HCT116 (cell line): Measurements from ENCODE around the gene KLHL17. TPM values are rescaled to one million over a fixed set of nuclear protein-coding genes. Genes with fewer than 3 reads are reported as not detected.

Experiments
- ATAC-seq: fragments of 200-7000 bp; cut with Tn5 transposase; 2 replicates; pipeline ENCODE4 v1.9.1; 2020; ENCODE audit warnings: mild to moderate bottlenecking, moderate library complexity
- BruUV-seq: library from RNA; stranded (reverse); fragments of 400-500 nt; replicated peaks from 2 replicates; lab custom pipeline; 2021; lab: Mats Ljungman, UMichigan
- CTCF ChIA-PET: fragments of 300-600 bp; sonication (Branson Sonifier 250); formaldehyde crosslinking; loops from one replicate; lab custom pipeline; 2021; ENCODE audit warnings: antibody characterized with exemption; lab: Charles Lee
- POLR2A ChIA-PET: fragments of 300-600, 350-600 bp; sonication (Branson Sonifier 250); formaldehyde crosslinking; loops from one replicate; lab custom pipeline; 2021; ENCODE audit warnings: antibody characterized with exemption; lab: Charles Lee
- RAD21 ChIA-PET, 2 experiments: fragments of 300-600 bp; sonication (Branson Sonifier 250); formaldehyde crosslinking; loops; one replicate each; lab custom pipeline; 2023; ENCODE audit warnings: low total read pairs in 2 of 2; ENCODE audit not compliant: uncharacterized antibody in 2 of 2, unreplicated experiment in 2 of 2, low non-redundant PET in 1 of 2; lab: Charles Lee
- DNase-seq: peaks from one replicate; pipeline ENCODE4 v3.0.0-alpha.2; 2010; ENCODE audit warnings: low read depth, low spot score
- H2AFZ ChIP-seq: fragments of 200-600 bp; shearing (Covaris generic), sonication (generic); 2 replicates; pipeline ENCODE4 v1.6.1; 2017; ENCODE audit warnings: low read depth, mixed run types, mixed read lengths, antibody characterized with exemption, low read length; ENCODE audit not compliant: poor library complexity, severe bottlenecking
- H3K27ac ChIP-seq: 2 replicates; pipeline ENCODE4 v1.5.1; 2012; ENCODE audit warnings: low read depth, low read length
- H3K27me3 ChIP-seq: fragments of 200-600 bp; sonication (generic); 2 replicates; pipeline ENCODE4 v1.6.1; 2016; ENCODE audit warnings: mixed run types, low read length, mixed read lengths; ENCODE audit not compliant: insufficient read depth
- H3K36me3 ChIP-seq, 2 experiments: fragments of 200-500 bp in 1 of 2; fragments of 200-600 bp in 1 of 2; sonication (Bioruptor generic) in 1 of 2; sonication (generic) in 1 of 2; 2 replicates each; pipeline versions ENCODE4 v1.5.1 to v1.6.1; 2014 to 2016; ENCODE audit warnings: low read length in 2 of 2, inconsistent platforms in 1 of 2, mixed read lengths in 1 of 2, mixed run types in 1 of 2; ENCODE audit not compliant: insufficient read depth in 2 of 2, control insufficient read depth in 1 of 2
- H3K4me1 ChIP-seq, 2 experiments: fragments of 200-600 bp in 1 of 2; sonication (generic) in 1 of 2; 2 replicates each; pipeline versions ENCODE4 v1.5.1 to v1.6.1; 2012 to 2017; ENCODE audit warnings: low read length in 2 of 2, inconsistent platforms in 1 of 2, mild to moderate bottlenecking in 1 of 2, mixed read lengths in 1 of 2, mixed run types in 1 of 2, moderate library complexity in 1 of 2; ENCODE audit not compliant: insufficient read depth in 2 of 2, control insufficient read depth in 1 of 2
- H3K4me2 ChIP-seq: fragments of 200-600 bp; sonication (generic); 2 replicates; pipeline ENCODE4 v1.6.1; 2017; ENCODE audit warnings: mixed run types, low read length, mixed read lengths
- H3K4me3 ChIP-seq, 2 experiments: fragments of 200-600 bp in 1 of 2; sonication (generic) in 1 of 2; replicated peaks in 1 of 2; 2 replicates each; pipeline ENCODE4 v1.5.1; 2011 to 2016; ENCODE audit warnings: low read length in 2 of 2, control low read depth in 1 of 2, low read depth in 1 of 2, mild to moderate bottlenecking in 1 of 2, mixed read lengths in 1 of 2, mixed run types in 1 of 2
- H3K79me2 ChIP-seq: fragments of 200-600 bp; sonication (generic); 2 replicates; pipeline ENCODE4 v1.6.1; 2017; ENCODE audit warnings: mild to moderate bottlenecking, mixed run types, low read length, moderate library complexity, mixed read lengths; ENCODE audit not compliant: insufficient read depth
- H3K9ac ChIP-seq: fragments of 200-600 bp; sonication (generic); 2 replicates; pipeline ENCODE4 v1.6.1; 2016; ENCODE audit warnings: low read length, mixed read lengths
- H3K9me2 ChIP-seq: fragments of 200-600 bp; sonication (generic), shearing (Covaris generic); 2 replicates; pipeline ENCODE4 v1.6.1; 2017; ENCODE audit warnings: mixed run types, mild to moderate bottlenecking, moderate library complexity; ENCODE audit not compliant: insufficient read depth
- H3K9me3 ChIP-seq, 2 experiments: fragments of 200-500 bp in 1 of 2; fragments of 200-600 bp in 1 of 2; sonication (Bioruptor generic) in 1 of 2; sonication (generic) in 1 of 2; 2 replicates each; pipeline ENCODE4 v1.6.1; 2014 to 2017; ENCODE audit warnings: low read length in 2 of 2, mixed read lengths in 2 of 2, inconsistent platforms in 1 of 2, low read depth in 1 of 2, mild to moderate bottlenecking in 1 of 2, mixed run types in 1 of 2, moderate library complexity in 1 of 2; ENCODE audit not compliant: control insufficient read depth in 1 of 2, insufficient read depth in 1 of 2
- H4K20me1 ChIP-seq: fragments of 200-600 bp; sonication (generic), shearing (Covaris generic); 2 replicates; pipeline ENCODE4 v1.6.1; 2017; ENCODE audit warnings: mixed run types, mild to moderate bottlenecking, moderate library complexity; ENCODE audit not compliant: insufficient read depth
- CEBPB ChIP-seq: IDR thresholded peaks from 2 replicates; pipeline ENCODE4 v1.6.1; 2012; ENCODE audit warnings: low read depth
- CTCF ChIP-seq, 3 experiments: fragments of 200-600 bp in 1 of 3; sonication (generic) in 1 of 3; IDR thresholded peaks in 2 of 3; conservative IDR thresholded peaks in 1 of 3; 2 replicates each; pipeline ENCODE4 v1.5.1; 2012 to 2017; ENCODE audit warnings: low read depth in 2 of 3, low read length in 2 of 3, antibody characterized with exemption in 1 of 3, borderline replicate concordance in 1 of 3, control low read depth in 1 of 3, mild to moderate bottlenecking in 1 of 3, mixed read lengths in 1 of 3, mixed run types in 1 of 3, moderate library complexity in 1 of 3; ENCODE audit not compliant: insufficient read depth in 1 of 3
- EGR1 ChIP-seq: IDR thresholded peaks from 2 replicates; pipeline ENCODE4 v1.6.1; 2012; ENCODE audit warnings: low read depth
- FOSL1 ChIP-seq: IDR thresholded peaks from 2 replicates; pipeline ENCODE4 v1.6.1; 2012; ENCODE audit warnings: low read depth
- MAX ChIP-seq: IDR thresholded peaks from 2 replicates; pipeline ENCODE4 v1.6.1; 2012
- POLR2A ChIP-seq: IDR thresholded peaks from 2 replicates; pipeline ENCODE4 v1.7.0; 2011; ENCODE audit warnings: borderline replicate concordance; ENCODE audit not compliant: insufficient read depth, insufficient read length; ENCODE audit errors: extremely low read depth
- POLR2AphosphoS5 ChIP-seq: IDR thresholded peaks from 2 replicates; pipeline ENCODE4 v1.6.1; 2011; ENCODE audit warnings: mild to moderate bottlenecking, low read depth, low read length, moderate library complexity
- SRF ChIP-seq: IDR thresholded peaks from 2 replicates; pipeline ENCODE4 v1.6.1; 2012; ENCODE audit warnings: low read depth
- TCF7L2 ChIP-seq: IDR thresholded peaks from 2 replicates; pipeline ENCODE4 v1.7.0; 2011; ENCODE audit warnings: borderline replicate concordance, inconsistent platforms; ENCODE audit not compliant: insufficient read depth, insufficient read length; ENCODE audit errors: extremely low read depth
- YY1 ChIP-seq: IDR thresholded peaks from 2 replicates; pipeline ENCODE4 v1.6.1; 2011; ENCODE audit warnings: low read length, low read depth, moderate library complexity, mild to moderate bottlenecking; ENCODE audit not compliant: insufficient replicate concordance; ENCODE audit errors: extremely low read depth
- ZFX ChIP-seq: fragments of 450-650 bp; IDR thresholded peaks from 2 replicates; pipeline ENCODE4 v1.6.1; 2017
- ZNF274 ChIP-seq: fragments of 200-500 bp; sonication (Bioruptor generic); IDR thresholded peaks from 2 replicates; pipeline ENCODE4 v1.6.1; 2014; ENCODE audit warnings: mild to moderate bottlenecking, low read depth, low read length, inconsistent platforms
- intact Hi-C: fragments of 100-400 bp; cut with micrococcal nuclease; formaldehyde crosslinking; loops from 2 replicates; pipeline ENCODE4 v1.10.0; 2022
- total RNA-seq: library from RNA; stranded (reverse); gene quantifications from one replicate; pipeline ENCODE4 v1.2.1, GENCODE V29; 2021; ENCODE audit not compliant: unreplicated experiment

Gene KLHL17
- total RNA-seq, 1 experiment from 2014 or later, result 100.0 TPM

GRCh38 chr1:911875-912739 is 48.3 kb upstream of the KLHL17 start:
- Histone ChIP-seq H3K9me2 (no peaks in the 10 kb centered on the region), H3K36me3 (no peaks in the 10 kb centered on the region), H3K9me3 (no peaks in the 10 kb centered on the region), H2AFZ (no peak overlapping the region), H4K20me1 (no peaks in the 10 kb centered on the region), H3K79me2 (no peaks in the 10 kb centered on the region), H3K4me1 (peaks cover 19 to 29% of the 10 kb centered on the region in 2 experiments), H3K27me3 (peaks cover 8% of the 10 kb centered on the region; the same call in 1 of the 2 replicates), H3K9ac (no peak overlapping the region), H3K4me2 (no peak overlapping the region), H3K27ac (no peak overlapping the region), H3K4me3 (no peak overlapping the region)
- ATAC-seq (no peak), DNase-seq (no peak)
- TF ChIP-seq FOSL1 (no peak), TCF7L2 (no peak), POLR2A (no peak), YY1 (no peak), POLR2AphosphoS5 (no peak), ZFX (no peak), EGR1 (no peak), CTCF (IDR thresholded peaks at IDR 0.05 in 2 of 3, conservative IDR thresholded peaks at IDR 0.05 in 1 of 3; ENCODE audit: borderline replicate concordance in 1 of 3, insufficient read depth in 1 of 3, low read depth in 2 of 3, low read length in 2 of 3) (no peak), CEBPB (no peak), SRF (no peak), ZNF274 (no peak), MAX (no peak)
- ChIA-PET CTCF (interaction anchor here (0.6 kb wide), 1 partner anchor 157 kb away, joined by 4 read pairs; no protein-coding TSS in a partner anchor), RAD21 (interaction anchor here in 1 of 2 experiments (1.0 kb wide), 1 partner anchor 28 kb away, joined by 3 read pairs; no protein-coding TSS in a partner anchor), POLR2A (no interaction called here)
- no TSS peak for BruUV-seq
- intact Hi-C loops, result no loop called here
